NCI-H1092 (cell line): ENCODE data around the gene SLC51B.
A peak's percentile ranks its signal among the peaks of the same experiment; 100 is the strongest.
"Not testable (repeated sequence)": the region's sequence is repeated elsewhere in the genome, so short reads cannot be mapped to it uniquely, and the experiment has no call there.

ENCODE experiments used
- DNase-seq: peaks from one replicate; lab custom pipeline; 2025; lab: John Stamatoyannopoulos, UW

SLC51B gene

DNA sequence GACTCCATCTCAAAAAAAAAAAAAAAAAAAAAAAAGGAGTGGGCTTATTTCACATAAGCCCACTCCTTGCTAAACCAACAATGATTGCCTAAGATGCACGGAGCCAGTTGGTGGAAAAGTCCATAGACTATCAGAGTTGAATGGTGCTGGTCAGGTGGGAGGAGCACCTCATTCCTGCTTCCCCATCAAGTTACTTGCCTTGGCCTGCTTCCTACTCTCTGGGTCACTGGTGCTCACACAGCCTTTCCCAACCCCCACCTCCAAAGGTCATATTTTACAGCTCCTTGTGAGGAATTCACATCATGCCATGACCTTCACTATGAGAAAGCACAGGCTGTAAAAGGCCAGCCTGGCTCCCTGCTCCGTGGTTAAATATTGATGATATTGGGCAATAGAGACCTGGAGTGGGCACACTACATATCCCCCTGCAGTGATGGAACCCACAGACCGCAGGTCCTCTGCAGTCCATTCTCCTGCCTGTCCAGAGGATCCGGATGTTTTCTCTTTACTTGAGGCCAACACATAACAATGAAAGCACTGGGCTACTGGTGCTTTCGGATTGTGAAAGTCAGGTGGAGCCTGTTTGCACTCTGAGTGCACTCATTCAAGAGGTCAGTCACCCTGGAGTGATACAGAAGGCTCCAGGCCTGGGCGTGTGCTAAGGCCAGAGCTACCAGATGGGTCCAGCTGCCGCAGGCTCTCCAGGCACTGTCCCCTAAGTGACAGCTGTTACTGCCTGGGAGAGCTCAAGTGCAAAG is at the start of gene SLC51B:
Gene SLC51B (plus strand): TSS at position 664 of the 758 bp plus-strand sequence. CDS start 4,618 bp downstream, outside the sequence.
- DNase-seq = no peak

DNA sequence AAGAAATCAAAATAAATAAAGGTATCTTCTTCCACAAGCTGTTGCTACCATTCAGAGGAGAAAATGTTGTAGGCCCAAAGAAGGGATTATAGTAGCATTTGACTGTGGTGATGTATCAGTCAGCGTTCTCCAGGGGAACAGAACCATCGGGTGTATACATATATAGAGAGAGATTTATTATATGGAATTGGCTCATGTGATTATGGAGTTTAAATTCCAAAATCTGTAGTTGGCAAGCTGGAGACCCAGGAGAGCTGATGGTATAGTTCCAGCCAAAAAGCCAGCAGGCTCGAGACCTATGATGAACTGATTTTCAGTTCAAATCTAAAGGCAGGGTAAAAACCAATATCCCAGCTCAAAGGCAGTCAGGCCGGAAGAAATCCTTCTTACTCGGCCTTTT is 48.1 kb upstream of the SLC51B start:
- DNase-seq = no peak

DNA sequence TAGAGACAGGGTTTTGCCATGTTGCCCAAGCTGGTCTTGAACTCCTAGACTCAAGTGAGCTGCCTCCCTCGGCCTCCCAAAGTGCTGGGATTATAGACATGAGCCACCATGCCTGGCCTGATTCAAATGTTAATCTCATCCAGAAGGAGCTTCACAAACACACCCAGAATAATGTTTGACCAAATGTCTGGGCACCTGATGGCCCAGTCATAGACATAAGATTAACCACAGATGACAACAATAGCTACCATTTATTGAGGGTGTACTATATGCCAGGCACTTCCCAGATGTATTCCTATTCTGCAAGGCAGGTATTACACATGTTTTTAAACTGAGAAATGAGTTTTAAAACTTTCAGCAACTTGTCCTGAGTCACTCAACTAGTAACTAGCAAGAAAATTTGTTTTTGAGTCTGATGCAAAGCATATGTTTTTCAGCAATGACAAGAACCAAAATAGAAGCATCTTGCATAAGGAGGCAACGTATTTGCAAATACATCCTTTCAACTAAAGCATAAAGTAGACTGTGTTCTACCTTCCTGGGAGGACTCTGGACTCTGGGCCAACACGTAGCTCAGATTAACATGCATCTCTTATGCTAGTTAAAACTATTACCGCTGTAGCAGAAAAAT is 47.3 kb upstream of the SLC51B start:
- DNase-seq = no peak

DNA sequence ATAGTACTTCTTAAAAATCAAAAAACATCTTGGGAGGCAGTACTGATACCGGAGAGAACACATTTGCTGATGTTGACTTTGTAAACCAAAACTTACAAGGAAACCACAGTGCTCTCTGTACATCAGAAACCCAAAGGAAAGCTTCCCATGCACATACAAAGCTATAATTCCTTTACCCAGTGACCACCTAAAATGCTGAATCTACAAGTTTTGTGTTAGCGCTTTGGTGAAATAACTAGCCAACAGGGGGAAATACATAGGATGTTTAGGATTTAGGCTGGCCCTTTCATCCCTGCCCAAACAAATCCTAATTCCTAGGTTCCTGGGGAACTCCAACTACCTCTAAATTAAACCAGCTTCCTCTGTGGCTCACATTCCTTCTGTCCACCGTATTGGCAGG is 40.2 kb upstream of the SLC51B start:
- DNase-seq = no peak

DNA sequence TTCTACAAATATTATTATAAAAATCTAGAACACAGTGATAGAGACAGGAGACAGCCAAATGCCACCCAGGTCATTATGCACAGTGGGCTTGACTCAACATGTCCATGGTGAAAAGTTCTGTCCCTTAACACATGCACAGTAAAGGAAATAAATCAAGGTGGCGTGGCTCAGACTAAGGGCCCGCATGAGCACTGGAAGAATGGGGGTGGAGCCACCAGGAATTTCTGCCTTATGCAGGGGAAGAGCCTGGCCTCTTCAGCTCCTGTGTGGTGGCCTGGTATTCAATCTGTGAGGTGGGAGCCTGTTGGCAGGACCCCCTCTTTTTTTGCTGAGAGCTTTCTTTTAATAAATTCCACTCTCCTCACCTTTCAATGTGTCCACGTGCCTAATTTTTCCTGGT is 38.3 kb upstream of the SLC51B start:
- DNase-seq = no peak

DNA sequence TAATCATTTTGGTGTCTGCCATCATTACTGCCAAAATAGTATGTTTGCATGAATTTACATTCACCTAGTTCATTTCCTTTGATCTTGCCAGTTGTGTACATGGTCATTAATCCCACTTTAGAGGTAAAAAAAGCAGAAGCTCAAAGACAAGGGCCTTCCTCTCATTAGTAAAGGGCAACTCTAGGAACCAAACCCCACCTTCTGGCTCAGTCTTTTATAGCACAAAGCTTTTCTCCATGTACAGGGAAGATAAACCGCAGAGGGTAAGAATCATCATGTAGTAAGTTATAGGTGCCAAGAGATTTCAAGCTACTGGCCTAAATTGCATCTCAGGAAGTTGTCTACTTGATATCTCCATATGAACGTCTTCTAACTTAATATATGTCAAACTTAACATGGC is 36.2 kb upstream of the SLC51B start:
- DNase-seq = no peak

DNA sequence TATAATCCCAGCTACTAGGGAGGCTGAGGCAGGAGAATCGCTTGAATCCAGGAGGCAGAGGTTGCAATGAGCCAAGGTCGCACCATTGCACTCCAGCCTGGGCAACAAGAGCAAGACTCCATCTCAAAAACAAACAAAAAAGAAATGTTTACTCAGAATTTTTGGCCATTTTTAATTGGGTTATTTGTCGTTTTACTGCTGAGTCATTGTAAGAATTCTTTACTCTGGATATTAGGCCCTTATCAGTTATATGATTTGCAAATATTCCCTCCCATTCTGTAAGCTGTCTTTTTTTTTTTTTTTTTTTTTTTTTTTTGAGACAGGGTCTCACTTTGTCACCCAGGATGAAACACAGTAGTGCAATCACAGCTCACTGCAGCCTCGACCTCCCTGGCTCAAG is 34.0 kb upstream of the SLC51B start:
- DNase-seq = not testable (repeated sequence)

DNA sequence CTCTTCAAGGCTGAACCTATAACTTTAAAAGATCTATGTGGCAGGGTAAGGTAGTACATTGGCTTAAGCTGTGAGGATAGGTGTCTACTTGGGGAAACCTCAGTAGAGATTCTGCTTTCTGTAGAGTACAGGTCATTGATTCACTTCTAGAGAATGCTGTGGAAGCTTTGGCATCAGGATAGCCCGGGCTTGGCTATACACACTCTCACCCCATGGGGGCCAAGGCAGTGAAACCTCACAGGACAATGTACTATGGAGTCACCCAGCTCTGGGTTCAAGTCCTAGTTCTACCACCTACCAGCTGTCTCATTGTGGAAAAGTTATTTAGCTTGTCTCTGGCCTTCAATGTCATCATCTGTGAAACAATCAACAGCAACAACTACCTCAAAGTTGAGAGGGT is 24.8 kb upstream of the SLC51B start:
- no peak for DNase-seq

DNA sequence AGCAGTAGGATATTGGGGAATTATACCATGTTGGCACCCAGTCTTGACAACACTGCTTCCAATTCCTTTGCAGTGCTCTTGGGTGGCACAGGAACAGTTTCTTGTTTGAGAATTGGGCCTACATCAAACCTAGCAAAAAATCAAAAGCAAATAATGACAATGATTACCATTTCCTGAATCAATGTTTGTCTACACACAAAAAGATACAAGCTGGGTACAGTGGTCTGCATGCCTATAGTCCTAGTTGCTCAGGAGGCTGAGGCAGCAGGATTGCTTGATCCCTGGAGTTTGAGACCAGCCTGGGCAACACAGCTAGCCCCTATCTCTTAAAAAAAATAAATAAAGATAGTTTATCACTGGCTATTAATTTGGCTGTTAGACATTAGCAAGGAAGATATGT is 23.7 kb upstream of the SLC51B start:
- DNase-seq = no peak

DNA sequence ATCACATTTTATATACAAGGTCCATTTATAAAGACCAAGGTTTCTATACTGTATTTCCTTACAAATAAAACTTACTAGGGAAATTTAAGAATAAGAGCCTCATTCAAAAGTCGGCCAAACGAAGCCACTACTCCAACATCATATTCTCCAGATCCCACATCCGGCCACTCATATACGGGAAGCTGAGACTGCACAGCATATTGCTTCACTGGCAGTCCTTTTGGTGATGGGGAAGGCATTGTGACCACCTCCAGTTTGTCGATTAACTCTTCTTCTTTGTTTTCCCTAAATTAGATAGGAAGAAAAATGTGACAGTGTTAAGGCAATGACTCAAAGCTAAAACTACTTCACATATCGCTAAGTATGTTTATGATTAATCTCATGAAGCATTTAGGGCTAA is 18.4 kb upstream of the SLC51B start:
- no peak for DNase-seq

DNA sequence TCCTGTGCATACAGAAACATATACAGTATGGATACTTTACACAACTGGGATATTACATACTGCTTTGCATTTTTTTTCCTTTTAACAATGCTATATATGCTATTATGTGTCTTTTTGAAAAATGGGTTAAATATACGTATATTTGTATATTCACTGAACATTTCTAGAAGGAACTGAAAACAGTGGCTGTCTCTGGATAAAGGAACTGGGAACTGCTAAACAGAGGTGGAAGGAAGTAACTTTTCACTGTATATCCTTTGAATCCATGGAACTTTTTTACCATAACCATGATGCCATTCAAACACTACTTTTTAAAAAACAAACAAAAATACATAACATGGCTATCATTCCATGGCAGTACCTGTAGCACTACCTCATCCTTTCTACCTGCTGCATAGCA is 17.6 kb upstream of the SLC51B start:
- no peak for DNase-seq

DNA sequence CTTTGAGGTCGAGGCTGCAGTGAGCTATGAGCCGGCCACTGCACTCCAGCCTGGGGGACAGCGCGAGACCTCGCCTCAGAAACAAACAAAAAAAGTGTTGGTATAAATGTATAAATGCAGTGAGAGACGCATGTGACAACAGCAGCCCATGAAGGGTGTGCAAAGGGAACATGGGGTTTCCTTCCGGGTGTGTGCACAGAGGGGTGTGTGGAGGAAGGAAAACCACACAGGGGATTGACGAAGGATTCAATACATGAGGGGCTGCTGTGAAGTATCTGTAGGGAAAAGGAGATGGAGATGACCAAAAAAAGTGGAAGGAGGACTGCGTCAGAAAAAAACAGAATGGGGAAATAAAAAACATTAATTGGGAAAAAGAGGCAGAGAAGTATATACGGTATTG is 16.8 kb upstream of the SLC51B start:
- no peak for DNase-seq

DNA sequence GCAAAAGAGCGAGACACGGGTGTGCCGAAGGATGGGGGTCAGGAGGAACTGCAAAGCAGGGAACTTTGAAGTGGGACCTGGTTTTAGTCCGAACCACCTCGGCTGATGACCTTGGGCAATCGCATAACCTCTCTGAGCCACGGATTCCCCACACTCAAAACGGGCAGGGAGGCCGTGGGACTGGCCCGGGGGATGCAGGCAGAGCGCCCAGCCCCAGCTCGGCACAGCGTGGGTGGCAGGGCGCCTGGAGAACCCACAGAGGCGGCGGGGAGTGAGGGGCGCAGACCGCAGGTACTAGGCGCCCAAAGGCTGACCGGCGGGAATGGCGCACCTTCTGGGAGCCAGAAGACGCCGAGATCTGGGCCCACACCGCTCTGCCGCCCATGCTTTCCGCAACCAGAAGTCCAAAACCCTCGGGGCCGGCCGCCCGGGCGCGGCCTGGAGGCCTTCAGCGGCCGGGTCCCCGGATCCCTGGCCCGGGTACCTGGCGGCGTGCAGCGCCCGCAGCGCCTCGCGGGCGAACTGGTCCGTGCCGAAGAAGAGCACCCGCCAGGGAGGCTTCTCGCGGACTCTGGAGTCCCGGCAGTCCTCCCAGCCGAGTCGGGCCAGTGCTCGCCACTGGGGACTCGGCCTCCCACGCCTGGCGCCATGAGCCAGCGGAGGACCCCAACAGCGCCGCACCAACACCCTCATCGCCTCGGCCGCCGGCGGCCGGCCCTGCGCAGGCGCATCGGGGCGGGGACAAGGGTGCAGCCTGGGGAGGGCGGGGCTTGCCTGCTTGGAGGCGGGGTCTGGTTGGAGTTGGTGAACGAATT is 16.1 kb upstream of the SLC51B start, which contains the start of gene MTFMT:
Gene MTFMT (minus strand): TSS at position 719 of the 815 bp plus-strand sequence. CDS start 26 bp downstream, at position 693.
- DNase-seq = peak; percentile 59

DNA sequence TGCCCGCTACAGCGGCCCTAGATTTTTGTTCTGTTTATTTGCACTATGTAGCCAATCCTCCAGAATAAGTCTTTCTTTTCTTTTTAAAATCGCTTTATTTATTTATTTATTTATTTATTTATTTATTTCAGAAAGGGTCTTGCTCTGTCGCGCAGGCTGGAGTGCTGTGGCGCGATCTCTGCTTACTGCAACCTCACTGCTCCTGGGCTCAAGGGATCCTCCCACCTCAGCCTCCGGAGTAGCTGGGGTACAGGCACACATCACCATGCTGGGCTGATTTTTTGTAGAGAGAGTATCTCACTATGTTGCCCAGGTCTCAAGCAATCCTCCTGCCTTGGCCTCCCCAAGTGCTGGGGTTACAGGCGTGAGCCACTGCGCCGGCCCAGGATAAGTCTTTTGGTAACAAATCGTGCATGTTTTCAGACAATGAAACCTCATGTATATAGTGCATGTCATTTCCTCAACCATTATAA is 15.4 kb upstream of the SLC51B start:
- no peak for DNase-seq

DNA sequence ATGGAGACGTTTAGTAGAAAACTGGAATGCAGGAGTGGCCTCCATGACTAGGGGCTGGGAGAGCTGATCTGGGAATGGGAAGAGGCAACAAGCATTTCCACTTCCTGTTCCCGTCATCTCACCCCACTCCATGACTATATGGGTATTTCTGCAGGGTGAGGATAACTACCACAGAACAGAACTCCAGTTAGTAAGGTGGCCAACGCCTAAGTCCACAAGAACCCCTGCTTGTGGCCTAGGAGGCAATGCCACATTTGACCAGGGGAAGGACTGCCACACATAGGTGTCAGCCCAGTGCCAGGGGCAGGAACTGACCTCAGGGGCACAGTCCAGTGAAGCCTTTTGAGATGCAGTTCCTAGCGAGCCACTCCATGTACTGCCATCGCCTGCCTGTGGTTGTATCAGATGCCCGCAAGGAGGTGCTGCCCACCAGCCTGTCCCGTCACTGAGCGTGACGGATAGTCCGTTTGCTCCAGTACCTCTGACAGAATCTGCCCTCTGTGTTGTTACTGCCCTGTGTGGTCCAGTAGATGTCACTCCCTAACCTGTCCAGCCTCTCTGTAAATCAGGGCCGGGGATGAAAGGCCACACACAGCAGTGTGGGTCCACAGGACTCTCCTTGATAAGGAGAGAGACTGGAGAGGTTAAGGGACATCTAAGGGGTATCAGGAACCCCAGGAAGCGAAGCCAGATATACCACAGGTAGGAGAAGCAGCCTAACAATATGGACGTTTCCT is 12.2 kb upstream of the SLC51B start:
- DNase-seq = peak; percentile 3

DNA sequence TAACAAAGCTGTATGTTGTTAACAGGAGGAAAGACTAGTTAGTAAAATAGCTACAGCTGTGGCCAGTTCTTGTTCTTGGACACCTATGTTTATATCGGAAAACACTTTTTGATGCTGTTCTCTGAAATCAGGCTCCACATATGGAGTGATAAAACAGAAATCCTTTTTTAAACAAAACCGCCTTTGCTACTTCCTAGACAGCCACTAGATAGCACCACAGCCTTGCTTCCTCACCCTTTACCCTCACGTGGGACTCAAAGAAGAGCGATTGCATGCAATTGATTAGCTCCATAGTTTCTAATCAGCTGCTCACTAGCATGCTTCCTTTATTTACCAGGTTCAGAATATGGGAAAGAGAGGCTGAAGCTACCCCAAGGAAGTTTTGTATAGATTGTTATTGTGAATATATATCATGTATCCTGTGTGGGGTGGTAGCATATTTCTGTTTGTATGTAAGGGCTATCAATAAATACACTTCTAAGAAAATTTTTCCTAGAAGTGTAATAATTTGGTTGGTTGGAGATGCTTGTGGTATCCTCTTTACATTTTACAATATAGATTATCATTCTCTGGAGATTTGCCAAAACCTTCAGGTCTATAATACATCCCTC is 11.4 kb upstream of the SLC51B start:
- DNase-seq = peak; percentile 2

DNA sequence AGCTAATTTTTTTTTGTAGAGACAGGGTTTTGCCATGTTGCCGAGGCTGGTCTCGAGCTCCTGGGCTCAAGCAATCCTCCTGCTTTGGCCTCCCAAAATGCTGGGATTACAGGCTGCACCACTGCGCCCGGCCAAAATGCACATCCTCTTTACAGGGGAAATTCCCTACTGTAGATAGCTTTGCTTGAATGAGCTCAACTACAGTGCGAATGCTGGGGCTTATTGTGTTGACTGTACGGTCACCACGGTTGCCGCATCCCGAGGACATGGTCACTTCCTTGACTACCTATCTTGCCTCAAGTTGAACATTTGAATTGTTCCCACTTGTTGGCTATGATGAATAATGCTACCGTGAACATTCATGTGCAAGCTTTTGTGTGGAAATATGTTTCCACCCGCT is 10.5 kb upstream of the SLC51B start:
- DNase-seq = no peak

DNA sequence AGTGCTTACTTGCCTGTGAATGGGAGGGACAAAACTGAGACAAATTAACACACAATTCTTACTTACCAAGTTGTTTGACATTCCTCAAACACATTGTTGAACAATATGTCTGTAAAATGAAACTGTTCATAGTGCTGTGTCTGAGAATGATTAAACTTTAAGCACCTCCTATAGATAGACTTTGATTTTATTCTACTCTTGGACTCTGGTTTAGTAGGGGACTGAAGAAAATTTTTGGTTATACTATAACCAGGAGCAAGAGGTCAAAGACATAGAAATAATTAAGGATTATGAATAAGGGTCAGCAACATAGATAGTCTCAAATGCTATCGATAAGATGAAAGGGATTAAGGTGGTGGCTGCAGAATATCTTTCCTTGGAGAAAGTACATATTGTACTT is 7.9 kb upstream of the SLC51B start:
- no peak for DNase-seq

DNA sequence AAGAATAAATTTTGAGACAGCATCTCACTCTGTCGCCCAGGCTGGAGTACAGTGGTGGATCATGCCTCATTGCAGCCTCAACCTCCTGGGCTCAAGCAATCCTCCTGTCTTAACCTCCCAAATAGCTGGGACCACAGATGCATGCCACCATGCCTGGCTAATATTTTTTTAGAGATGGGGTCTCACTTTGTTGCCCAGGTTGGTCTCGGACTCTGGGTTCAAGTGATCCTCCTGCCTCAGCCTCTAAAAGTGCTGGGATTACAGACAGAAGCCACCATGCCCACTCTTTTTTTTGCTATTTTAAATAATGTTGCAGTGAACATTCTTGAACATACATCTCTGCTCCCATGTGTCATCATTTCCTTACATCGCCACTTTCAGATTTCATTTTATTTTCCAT is 6.8 kb upstream of the SLC51B start:
- no peak for DNase-seq

DNA sequence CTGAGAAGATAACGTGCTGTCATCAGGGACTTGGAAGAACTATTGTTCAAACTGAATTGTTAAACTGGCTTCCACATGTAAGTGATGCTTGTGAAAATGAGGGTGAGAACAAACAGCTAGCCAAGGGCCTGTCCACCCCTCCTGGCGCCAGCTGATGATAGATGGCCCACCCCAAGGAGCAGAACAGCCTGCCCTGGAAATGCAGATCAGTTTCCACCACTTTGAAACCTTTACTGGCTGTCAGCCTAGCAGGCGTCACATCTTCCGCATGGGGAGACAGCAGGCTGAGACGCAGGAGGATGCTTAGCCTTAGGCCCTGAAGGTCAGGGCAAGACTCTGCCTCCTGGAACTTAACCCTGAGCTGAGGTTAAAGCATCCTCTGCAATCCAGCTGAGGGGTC is 6.4 kb upstream of the SLC51B start:
- DNase-seq = no peak

DNA sequence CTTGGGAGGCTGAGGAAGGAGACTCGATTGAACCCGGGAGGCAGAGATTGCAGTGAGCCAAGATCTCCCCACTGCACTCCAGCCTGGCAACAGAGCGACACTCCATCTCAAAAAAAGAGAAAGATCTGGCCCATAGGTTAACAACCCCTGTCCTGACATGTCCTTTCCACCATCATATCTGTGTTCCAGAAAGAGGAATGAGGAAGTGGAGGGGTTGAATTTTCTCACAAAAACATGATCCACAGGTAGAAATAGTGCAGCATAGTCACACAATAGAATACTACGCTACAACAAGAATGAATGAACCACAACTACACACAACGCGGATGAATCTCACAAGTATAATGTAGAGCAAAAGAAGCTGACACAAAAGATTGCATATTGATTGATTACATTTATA is 4.7 kb upstream of the SLC51B start:
- no peak for DNase-seq

DNA sequence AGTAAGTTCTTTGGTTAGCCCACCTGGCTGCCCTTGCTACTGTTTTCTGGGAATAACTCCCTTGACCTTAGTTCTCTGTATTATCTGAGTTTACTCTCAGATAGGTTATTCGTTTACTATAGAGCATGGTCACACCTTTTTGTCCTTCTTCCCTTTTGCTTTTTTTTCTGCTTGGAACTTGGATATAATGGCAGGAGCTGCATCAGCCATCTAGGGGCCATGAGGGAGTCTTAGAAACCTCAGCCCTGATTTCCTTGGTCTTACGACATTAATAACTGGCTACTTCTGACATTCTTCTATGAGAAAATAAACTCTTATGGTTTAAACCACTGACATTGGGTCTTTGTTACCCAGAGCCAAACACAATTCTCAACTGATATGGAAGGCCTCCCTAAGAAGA is 3.4 kb upstream of the SLC51B start:
- DNase-seq = no peak
